Pons (tissue), 1 donor: ENCODE data around the gene TNIK.
"Not testable (repeated sequence)": the region's sequence is repeated elsewhere in the genome, so short reads cannot be mapped to it uniquely, and the experiment has no call there.

Experiments
- DNase-seq: peaks from one replicate; pipeline ENCODE4 v3.0.0-alpha.2; 2016; ENCODE audit warnings: low spot score

Gene TNIK

DNA sequence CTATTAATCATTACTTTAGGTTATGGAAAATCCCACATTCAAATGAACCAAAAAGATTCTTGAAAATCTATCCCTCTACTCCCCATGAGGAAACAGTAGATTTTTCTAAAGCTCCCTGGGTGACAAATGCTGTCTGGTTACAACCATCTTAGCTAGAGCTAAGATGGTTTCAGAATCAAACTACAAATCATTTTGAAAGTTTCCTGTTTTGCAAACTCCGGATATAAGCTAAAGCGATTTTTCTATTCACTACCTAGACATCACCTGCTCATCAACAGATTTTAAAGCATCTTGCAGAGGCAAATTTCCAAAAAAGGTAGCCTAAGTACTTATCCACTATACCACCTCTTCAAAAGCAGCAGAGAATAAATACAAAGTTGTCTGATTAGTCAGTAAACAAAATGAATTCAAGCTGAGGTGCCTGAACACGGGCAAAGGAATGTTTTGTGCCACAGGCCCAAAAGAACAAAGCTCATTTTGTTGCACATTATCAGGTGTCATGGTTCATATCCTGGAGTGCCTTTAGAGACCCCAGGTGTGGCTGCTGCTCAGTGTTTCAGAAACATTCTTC, 204.9 kb downstream of the TNIK start:
- DNase-seq, result no peak

DNA sequence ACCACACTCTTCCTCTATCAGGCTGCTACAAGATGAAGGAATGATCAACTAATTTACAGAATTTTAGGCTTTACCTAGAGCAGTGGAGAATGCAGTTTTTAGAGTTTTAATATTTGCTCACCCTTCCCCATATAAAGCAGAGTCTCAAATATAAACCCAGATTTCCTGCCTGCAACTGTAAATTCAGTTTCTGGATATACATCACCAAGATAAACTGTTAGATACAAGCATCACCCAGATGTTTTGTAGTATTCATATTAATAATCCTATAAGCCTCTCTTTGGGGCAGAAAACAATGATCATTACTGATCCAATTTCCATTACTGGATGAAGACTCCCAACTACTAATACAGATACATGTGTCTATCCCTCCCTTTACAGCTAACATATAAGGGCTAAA, 205.9 kb downstream of the TNIK start:
- DNase-seq, result no peak

DNA sequence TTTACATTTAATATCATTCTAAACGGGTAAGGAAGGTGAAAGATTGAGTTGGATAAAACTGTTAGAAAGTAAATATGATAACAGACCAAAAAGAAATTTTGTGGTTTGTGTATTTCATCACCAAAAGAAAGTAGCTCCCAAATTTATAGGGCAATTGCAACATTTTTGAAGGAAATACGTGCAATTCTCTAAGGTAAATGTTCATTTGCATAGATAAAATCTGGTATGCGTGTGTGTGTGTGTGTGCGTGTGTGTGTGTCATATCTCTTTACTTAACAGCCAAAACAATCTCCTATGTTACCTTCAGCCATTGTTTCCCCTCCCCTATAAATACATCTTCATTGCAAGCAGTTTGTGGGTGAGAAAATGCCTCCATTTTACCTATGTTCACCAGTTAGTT, 208.4 kb downstream of the TNIK start:
- DNase-seq, result no peak

- DNase-seq, result no peak
These were observed 209.8 kb downstream of the TNIK start for GRCh38 chr3:171250444-171250843.

DNA sequence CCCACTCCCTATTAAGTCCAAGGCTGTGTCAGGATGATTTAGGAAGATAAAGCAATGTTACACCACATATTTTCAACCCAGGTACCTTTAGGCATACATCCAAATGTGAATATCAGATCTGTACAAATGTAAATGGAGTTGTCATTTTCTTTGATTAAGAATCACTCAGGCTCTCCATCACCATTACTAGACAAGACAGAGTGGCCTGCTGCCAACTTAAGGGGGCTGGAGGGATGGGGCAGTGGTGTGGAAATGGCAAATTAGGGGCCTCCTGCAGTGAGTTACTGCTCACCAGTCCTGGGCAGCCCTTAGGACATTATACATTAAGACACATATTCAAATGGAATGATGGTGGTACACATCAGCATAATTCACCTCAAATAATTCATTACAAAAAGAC, 211.0 kb downstream of the TNIK start:
- DNase-seq, result no peak

DNA sequence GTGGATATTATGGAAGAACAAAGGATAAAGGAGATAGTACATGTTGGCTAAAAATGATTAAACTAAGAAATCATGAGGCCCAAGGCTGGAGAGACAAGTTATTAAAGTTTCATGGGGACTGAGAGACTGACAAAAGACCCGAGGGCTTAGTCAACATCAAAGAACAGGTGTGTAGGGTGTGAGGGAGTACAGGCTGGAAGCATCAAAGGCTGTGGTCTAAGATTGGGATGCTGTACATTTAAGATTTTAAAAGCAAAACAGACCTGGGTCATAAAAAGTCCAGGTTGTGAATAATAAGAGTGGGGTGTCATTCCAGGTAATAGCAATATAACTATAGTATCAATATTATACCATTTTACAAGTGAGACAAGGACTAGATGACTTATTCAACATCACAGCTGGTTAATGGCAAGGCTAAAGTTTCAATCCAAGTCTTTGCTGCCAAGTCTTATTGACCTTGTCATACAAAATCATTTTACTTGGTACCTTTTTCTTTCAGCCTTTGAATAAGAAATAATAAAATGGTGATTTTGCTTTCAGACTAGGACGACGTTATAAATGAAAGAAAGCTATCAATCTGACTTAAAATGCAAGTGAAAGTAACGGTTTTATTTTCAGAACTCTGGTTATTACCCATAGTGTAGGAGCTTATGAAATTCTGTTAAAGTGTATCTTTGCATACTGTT, 211.6 kb downstream of the TNIK start:
- no peak for DNase-seq

- DNase-seq, result no peak
These were observed 214.1 kb downstream of the TNIK start for GRCh38 chr3:171245796-171246765.

- DNase-seq, result no peak
These were observed 217.3 kb downstream of the TNIK start for GRCh38 chr3:171242951-171243350.

- no peak for DNase-seq
These were observed 218.0 kb downstream of the TNIK start for GRCh38 chr3:171242170-171242569.

GRCh38 chr3:171241655-171242054, 218.6 kb downstream of the TNIK start:
- DNase-seq, result not testable (repeated sequence)

DNA sequence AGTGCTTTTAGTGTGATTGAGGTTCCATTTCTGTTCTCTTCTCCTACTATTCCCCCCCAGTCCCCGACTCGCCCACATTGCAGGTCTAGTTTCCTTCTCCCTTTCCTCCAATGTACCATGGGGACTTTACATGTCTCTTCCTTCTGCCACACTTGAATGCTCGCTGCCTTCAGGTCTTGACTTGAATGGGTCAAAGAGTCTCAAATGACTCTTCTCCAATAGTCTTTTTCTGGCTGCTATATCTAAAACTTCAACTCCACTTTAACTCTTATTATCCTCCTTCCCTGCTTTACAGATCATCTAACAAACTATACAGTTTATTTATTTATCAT, 219.7 kb downstream of the TNIK start:
- no peak for DNase-seq

DNA sequence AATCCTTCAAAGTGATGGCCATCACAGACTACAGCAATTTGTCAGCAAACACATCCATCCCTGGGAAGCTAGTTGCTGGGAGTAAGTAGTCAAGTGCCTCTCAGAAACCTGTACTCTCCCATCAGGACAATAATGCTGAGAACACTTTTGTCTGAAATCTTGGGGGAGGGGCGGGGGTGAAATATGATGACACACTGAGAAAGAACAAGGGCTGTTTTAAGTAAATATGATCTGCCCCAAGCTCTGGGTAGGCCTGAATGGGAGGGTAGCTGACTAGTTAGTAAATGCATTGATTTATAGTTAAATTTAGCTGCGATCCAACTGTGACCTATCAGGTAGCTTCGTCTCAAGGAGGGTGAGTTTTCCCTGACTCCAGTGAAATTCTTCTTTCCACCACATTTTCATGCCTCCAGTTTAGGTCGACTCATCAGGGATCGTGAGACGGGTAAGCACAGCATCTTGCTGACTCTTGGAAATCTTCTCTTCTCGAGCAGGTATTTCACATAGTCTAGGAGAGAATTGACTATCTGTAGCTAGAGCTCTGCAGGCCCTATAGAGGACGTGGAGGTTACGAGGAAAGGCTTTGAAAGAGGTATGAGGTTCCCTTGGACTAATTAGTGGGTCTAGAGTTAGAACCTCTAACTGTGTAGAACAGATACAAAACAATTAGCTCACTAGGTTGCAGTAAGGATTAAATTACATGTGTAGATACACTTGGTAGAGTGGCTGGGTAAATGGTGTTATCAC, 220.3 kb downstream of the TNIK start:
- DNase-seq, result no peak

- DNase-seq, result no peak
These were observed 223.2 kb downstream of the TNIK start for GRCh38 chr3:171237009-171237385.

GRCh38 chr3:171236265-171237008, 223.8 kb downstream of the TNIK start:
- no peak for DNase-seq

DNA sequence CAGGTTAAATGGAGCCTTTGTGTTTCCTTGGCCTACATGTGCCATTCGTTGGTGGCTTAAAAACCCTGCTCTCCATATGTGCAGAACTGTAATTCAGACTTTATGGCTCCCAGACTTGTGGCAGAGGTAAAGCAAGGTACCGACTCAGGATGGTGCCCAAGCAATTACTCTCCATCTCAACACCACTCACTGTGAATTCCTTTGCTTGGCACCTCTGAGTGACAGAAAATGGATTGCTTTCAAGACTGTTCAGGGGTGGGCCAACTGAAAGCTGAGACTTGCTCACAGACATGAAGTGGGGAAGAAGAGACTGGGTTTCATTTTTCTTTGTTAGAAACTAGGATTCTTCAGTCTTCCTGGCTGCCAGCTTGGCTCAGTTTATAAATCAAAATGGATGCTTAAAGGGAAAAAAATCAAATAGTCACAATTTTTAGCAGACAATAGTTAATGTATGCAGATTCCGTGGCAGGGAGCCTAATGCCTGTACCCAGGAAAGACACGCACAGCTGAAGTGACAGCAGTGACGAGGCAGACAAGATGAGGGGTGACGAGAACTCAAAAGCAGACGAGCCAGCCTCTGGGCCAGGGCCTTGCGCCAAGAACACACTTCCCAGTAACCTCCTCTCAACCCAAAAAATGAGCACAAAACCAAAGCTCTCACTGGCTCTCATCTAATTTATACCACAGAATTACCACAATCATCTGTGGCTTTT, 225.8 kb downstream of the TNIK start:
- DNase-seq, result peak; percentile 29

DNA sequence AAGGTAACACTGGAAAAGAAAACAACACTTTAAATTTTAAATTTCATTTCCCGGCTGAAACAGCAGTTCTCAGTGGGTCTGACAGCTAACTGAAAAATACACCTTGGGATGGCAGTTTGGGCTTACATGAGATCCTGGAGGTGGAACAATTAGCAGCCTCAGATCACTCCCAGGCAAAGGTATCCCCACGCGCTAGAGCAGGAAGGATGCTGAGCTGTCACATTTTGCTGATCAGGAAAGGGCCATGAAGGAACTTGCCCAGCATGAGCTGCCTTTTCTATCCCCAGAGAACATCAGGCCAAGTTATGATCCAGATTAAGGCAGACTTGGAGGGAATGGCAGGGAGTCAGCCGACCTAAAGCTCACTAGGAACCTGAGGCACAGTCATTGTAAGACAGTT, 228.8 kb downstream of the TNIK start:
- DNase-seq, result no peak

GRCh38 chr3:171230865-171231264, 229.3 kb downstream of the TNIK start:
- DNase-seq, result no peak

- DNase-seq, result no peak
These were observed 231.0 kb downstream of the TNIK start for GRCh38 chr3:171229173-171229572.

- no peak for DNase-seq
These were observed 232.0 kb downstream of the TNIK start for GRCh38 chr3:171228240-171228639.

DNA sequence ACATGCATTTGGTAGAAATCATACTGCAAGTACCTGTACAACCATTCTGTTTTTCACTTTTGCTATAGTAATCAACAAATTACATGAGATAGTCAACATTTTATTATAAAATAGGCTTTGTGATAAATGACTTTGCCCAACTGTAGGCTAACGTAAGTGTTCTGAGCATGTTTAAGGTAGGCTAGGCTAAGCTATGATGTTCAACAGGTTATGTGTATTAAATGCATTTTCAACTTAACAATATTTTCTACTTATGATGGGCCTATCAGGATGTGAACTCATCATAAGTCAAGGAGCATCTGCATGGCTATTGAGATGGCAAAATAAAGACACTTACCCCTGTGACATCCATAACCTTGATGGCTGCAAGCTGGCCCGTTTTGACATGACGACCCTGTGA, 232.4 kb downstream of the TNIK start:
- no peak for DNase-seq

DNA sequence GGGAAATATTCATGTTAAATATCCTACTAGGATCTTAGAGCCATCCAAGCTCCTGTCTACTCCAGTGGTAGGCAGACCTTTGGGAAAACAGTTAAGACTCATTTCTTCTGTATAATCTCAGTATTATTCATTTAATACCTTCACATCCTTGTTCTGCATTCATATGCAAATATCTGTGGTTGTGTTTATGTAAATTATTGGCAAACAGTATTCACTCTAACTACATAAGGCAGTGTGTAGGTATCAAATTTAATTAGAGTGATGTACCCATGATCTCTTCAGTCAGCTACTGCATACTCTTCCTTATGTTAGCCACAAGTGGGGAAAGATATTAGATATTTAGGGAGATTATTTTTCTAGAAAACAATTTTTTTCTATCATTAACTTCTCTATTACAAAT, 232.8 kb downstream of the TNIK start:
- no peak for DNase-seq
